Liver (tissue), 9 donors: ENCODE results near the gene SLIT1. TPM values are rescaled to one million over a fixed set of nuclear protein-coding genes. Genes with fewer than 3 reads are reported as not detected.

ENCODE experiments used
- DNase-seq: peaks from one replicate; pipeline ENCODE4 v3.0.0-alpha.2; 2017; ENCODE audit warnings: low spot score
- H3K27ac ChIP-seq, 2 donors: one replicate each; pipeline ENCODE4 v1.7.0; 2013; ENCODE audit warnings: inconsistent platforms in 2 of 2, low read length in 2 of 2, control low read depth in 1 of 2, low read depth in 1 of 2, mild to moderate bottlenecking in 1 of 2
- H3K27me3 ChIP-seq, 4 donors: one replicate each; pipeline versions ENCODE4 v1.6.1 to v1.7.0; 2013; ENCODE audit warnings: low read length in 3 of 4, inconsistent platforms in 1 of 4, mild to moderate bottlenecking in 1 of 4, moderate library complexity in 1 of 4; ENCODE audit not compliant: control insufficient read depth in 4 of 4, insufficient read depth in 4 of 4
- H3K36me3 ChIP-seq, 4 donors: one replicate each; pipeline versions ENCODE4 v1.6.1 to v1.7.0; 2013; ENCODE audit warnings: low read length in 3 of 4, mild to moderate bottlenecking in 3 of 4, low read depth in 1 of 4, moderate library complexity in 1 of 4; ENCODE audit not compliant: control insufficient read depth in 4 of 4, insufficient read depth in 3 of 4
- H3K4me1 ChIP-seq, 4 donors: one replicate each; pipeline versions ENCODE4 v1.6.1 to v1.7.0; 2013; ENCODE audit warnings: low read length in 3 of 4, mild to moderate bottlenecking in 3 of 4, moderate library complexity in 1 of 4; ENCODE audit not compliant: control insufficient read depth in 4 of 4, insufficient read depth in 4 of 4
- H3K4me3 ChIP-seq, 3 donors: one replicate each; pipeline versions ENCODE4 v1.6.1 to v1.7.0; 2013; ENCODE audit warnings: low read length in 3 of 3, control low read depth in 1 of 3, low read depth in 1 of 3, mild to moderate bottlenecking in 1 of 3
- H3K9ac ChIP-seq, 2 donors: one replicate each; pipeline ENCODE4 v1.7.0; 2013; ENCODE audit warnings: low read length in 2 of 2, mild to moderate bottlenecking in 2 of 2, moderate library complexity in 2 of 2, control low read depth in 1 of 2, low read depth in 1 of 2
- H3K9me3 ChIP-seq, 4 donors: one replicate each; pipeline versions ENCODE4 v1.6.1 to v1.7.0; 2013; ENCODE audit warnings: low read length in 3 of 4; ENCODE audit not compliant: control insufficient read depth in 4 of 4
- ATF3 ChIP-seq: IDR thresholded peaks from 2 replicates; pipeline ENCODE4 v1.6.1; 2016; ENCODE audit warnings: antibody characterized with exemption
- CTCF ChIP-seq: fragments of 150-350 bp; IDR thresholded peaks from 2 replicates; pipeline ENCODE4 v1.5.1; 2017; ENCODE audit warnings: improper control_type of control experiment, low read depth, low read length; ENCODE audit not compliant: missing input control
- EGR1 ChIP-seq, 2 donors: IDR thresholded peaks; 2 replicates each; pipeline ENCODE4 v1.6.1; 2016 to 2018; ENCODE audit warnings: antibody characterized with exemption in 2 of 2, low read depth in 2 of 2
- FOXA2 ChIP-seq: IDR thresholded peaks from 2 replicates; pipeline ENCODE4 v1.6.1; 2016; ENCODE audit warnings: antibody characterized with exemption
- HNF4A ChIP-seq, 2 donors: conservative IDR thresholded peaks; 2 replicates each; pipeline ENCODE4 v1.6.1; 2016; ENCODE audit warnings: antibody characterized with exemption in 2 of 2, mild to moderate bottlenecking in 2 of 2
- JUND ChIP-seq, 2 donors: IDR thresholded peaks; 2 replicates each; pipeline ENCODE4 v1.6.1; 2016; ENCODE audit warnings: antibody characterized with exemption in 2 of 2
- MAX ChIP-seq: IDR thresholded peaks from 2 replicates; pipeline ENCODE4 v1.6.1; 2016; ENCODE audit warnings: antibody characterized with exemption
- NR2F2 ChIP-seq: IDR thresholded peaks from 2 replicates; pipeline ENCODE4 v1.6.1; 2016; ENCODE audit warnings: antibody characterized with exemption
- RAD21 ChIP-seq, 2 donors: IDR thresholded peaks; 2 replicates each; pipeline ENCODE4 v1.6.1; 2016; ENCODE audit warnings: antibody characterized with exemption in 2 of 2, mild to moderate bottlenecking in 2 of 2
- RXRA ChIP-seq, 2 donors: IDR thresholded peaks; 2 replicates each; pipeline ENCODE4 v1.6.1; 2017 to 2018; ENCODE audit warnings: antibody characterized with exemption in 2 of 2, mild to moderate bottlenecking in 1 of 2
- SP1 ChIP-seq: IDR thresholded peaks from 2 replicates; pipeline ENCODE4 v1.6.1; 2018; ENCODE audit warnings: antibody characterized with exemption, mild to moderate bottlenecking
- TAF1 ChIP-seq: conservative IDR thresholded peaks from 2 replicates; pipeline ENCODE4 v1.6.1; 2016; ENCODE audit warnings: antibody characterized with exemption, mild to moderate bottlenecking
- YY1 ChIP-seq: IDR thresholded peaks from 2 replicates; pipeline ENCODE4 v1.6.1; 2016; ENCODE audit warnings: antibody characterized with exemption, mild to moderate bottlenecking
- ZBTB33 ChIP-seq: IDR thresholded peaks from 2 replicates; pipeline ENCODE4 v1.6.1; 2016; ENCODE audit warnings: antibody characterized with exemption
- whole genome bisulfite sequencing: extraction: QIAGEN DNeasy Blood & Tissue Kit; methylation state at CpG from one replicate; pipeline ENCODE4 v1.1.7; 2013; 5-methylcytosine and 5-hydroxymethylcytosine counted together
- polyA plus RNA-seq, 2 donors: library from polyadenylated mRNA; stranded (reverse) in 1 of 2; unstranded in 1 of 2; fragments of 200-250 nt in 1 of 2; fragments of >200 nt in 1 of 2; fragmentation: Nextera tagmentation in 1 of 2; extraction: Ambion mirVana in 1 of 2; gene quantifications; one replicate each; pipeline versions ENCODE4 v1.2.1 to v1.2.3, GENCODE V29; 2013 to 2015
- total RNA-seq, 2 donors: library from RNA; depleted of rRNA; stranded (reverse); fragments of >200 nt; gene quantifications; one replicate each; pipeline ENCODE4 v1.2.3, GENCODE V29; 2014
- donor health status: healthy.
- donor health status: healthy.
- donor health status: healthy.
- donor health status: healthy.
- donor health status: healthy.

SLIT1 gene
- total and polyA plus RNA-seq, 4 donors, result under 0.01 to 0.14 (median 0.06) TPM

GRCh38 chr10:97029271-97029670 lies 156.5 kb downstream of the SLIT1 start:
- H3K9ac ChIP-seq, result no peak overlapping the region
- H3K4me1 ChIP-seq, result peaks cover 0 to 3% (median 0%) of the 10 kb centered on the region in 4 donors
- no peaks in the 10 kb centered on the region for H3K9me3 ChIP-seq
- H3K27me3 ChIP-seq, result no peaks in the 10 kb centered on the region
- no peak overlapping the region for H3K27ac ChIP-seq
- no peak overlapping the region for H3K4me3 ChIP-seq
- DNase-seq, result no peak
- 74% methylated on average over 3 of the region's 3 CpGs for WGBS
- no peak for TF ChIP-seq HNF4A (conservative IDR thresholded peaks at IDR 0.05)
- TF ChIP-seq ATF3, result no peak
- no peak for TF ChIP-seq MAX
- no peak for TF ChIP-seq EGR1 (IDR thresholded peaks at IDR 0.05; ENCODE audit: low read depth in 2 of 2)
- no peaks in the 10 kb centered on the region for H3K36me3 ChIP-seq

- H3K27ac ChIP-seq, result no peak overlapping the region
- 89% methylated on average over 3 of the region's 3 CpGs for WGBS
- TF ChIP-seq ZBTB33 (no peak), RAD21 (IDR thresholded peaks at IDR 0.05) (no peak), FOXA2 (no peak), MAX (no peak), CTCF (no peak), TAF1 (no peak), RXRA (IDR thresholded peaks at IDR 0.05) (no peak), JUND (IDR thresholded peaks at IDR 0.05) (no peak), EGR1 (IDR thresholded peaks at IDR 0.05; ENCODE audit: low read depth in 2 of 2) (no peak), SP1 (no peak)
Measured at GRCh38 chr10:97028832-97029178, 157.0 kb downstream of the SLIT1 start.

GRCh38 chr10:97028126-97028831 lies 157.5 kb downstream of the SLIT1 start:
- peaks cover 0 to 3% (median 1%) of the 10 kb centered on the region in 4 donors for H3K4me1 ChIP-seq
- no peak overlapping the region for H3K4me3 ChIP-seq
- TF ChIP-seq ATF3 (no peak), YY1 (no peak), NR2F2 (no peak), JUND (IDR thresholded peaks at IDR 0.05) (no peak), ZBTB33 (no peak)
- H3K9ac ChIP-seq, result no peak overlapping the region
- no peaks in the 10 kb centered on the region for H3K9me3 ChIP-seq
- no peaks in the 10 kb centered on the region for H3K36me3 ChIP-seq
- H3K27me3 ChIP-seq, result no peaks in the 10 kb centered on the region
- DNase-seq, result no peak
- no peak overlapping the region for H3K27ac ChIP-seq
- 88% methylated on average over 2 of the region's 2 CpGs for WGBS

More at GRCh38 chr10:97028832-97029178, 157.0 kb downstream of the SLIT1 start:
- Histone ChIP-seq H3K9me3 (no peaks in the 10 kb centered on the region), H3K4me3 (no peak overlapping the region), H3K36me3 (no peaks in the 10 kb centered on the region), H3K9ac (no peak overlapping the region), H3K4me1 (peaks cover 0 to 3% (median under 1%) of the 10 kb centered on the region in 4 donors), H3K27me3 (no peaks in the 10 kb centered on the region)
- no peak for DNase-seq
